Measurements from ENCODE around the gene JPT2. TPM values are rescaled to one million over a fixed set of nuclear protein-coding genes. Genes with fewer than 3 reads are reported as not detected.

JPT2 gene
- total and polyA plus RNA-seq, 3 donors from 2014 or later: 25.8 to 45.2 (median 27.9) TPM

DNA sequence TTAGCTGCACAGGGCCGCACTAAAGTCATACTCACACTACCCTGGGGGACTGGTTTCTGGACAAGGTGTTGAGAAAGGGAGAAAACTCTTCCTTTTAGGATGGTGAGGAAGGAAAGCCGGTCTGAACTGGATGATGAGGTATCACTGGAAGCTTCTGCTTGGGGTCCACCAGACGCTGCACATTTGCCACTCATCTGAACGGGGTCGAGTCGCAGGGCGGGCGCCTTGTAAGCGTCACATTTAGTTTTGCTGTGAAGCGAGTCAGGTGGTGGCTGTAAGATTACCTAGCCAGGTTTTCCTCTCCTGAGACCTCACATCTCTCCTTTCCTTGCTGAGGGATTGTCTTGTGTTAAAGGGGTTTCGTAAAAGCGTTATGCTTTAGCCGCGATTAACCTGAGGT is 2.3 kb downstream of the JPT2 start:
- no peaks in the 10 kb centered on the region for H3K36me3 ChIP-seq (ENCODE audit: low read depth, missing control alignments)
- TF ChIP-seq POLR2A (IDR thresholded peaks at IDR 0.05): no peak
- TF ChIP-seq, protein P1, sequence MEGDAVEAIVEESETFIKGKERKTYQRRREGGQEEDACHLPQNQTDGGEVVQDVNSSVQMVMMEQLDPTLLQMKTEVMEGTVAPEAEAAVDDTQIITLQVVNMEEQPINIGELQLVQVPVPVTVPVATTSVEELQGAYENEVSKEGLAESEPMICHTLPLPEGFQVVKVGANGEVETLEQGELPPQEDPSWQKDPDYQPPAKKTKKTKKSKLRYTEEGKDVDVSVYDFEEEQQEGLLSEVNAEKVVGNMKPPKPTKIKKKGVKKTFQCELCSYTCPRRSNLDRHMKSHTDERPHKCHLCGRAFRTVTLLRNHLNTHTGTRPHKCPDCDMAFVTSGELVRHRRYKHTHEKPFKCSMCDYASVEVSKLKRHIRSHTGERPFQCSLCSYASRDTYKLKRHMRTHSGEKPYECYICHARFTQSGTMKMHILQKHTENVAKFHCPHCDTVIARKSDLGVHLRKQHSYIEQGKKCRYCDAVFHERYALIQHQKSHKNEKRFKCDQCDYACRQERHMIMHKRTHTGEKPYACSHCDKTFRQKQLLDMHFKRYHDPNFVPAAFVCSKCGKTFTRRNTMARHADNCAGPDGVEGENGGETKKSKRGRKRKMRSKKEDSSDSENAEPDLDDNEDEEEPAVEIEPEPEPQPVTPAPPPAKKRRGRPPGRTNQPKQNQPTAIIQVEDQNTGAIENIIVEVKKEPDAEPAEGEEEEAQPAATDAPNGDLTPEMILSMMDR (IDR thresholded peaks at IDR 0.05): no peak
- H3K27me3 ChIP-seq: no peaks in the 10 kb centered on the region
- DNase-seq: no peak
- peaks cover 4% of the 10 kb centered on the region for H3K4me1 ChIP-seq
- no peak overlapping the region for H3K4me3 ChIP-seq
- WGBS, 2 donors: 89 to 93% methylated on average over 14 of the region's 14 CpGs
- intact Hi-C loops (cut with DNase I; ENCODE audit: low total_unique reads): no loop called here
- no peaks in the 10 kb centered on the region for H3K9me3 ChIP-seq
- no peak overlapping the region for H3K27ac ChIP-seq

GRCh38 chr16:1681032-1681431 is 3.0 kb downstream of the JPT2 start:
- Histone ChIP-seq H3K27ac (no peak overlapping the region), H3K27me3 (no peaks in the 10 kb centered on the region), H3K4me1 (peaks cover 4% of the 10 kb centered on the region), H3K4me3 (no peak overlapping the region), H3K36me3 (ENCODE audit: low read depth, missing control alignments) (no peaks in the 10 kb centered on the region), H3K9me3 (no peaks in the 10 kb centered on the region)
- TF ChIP-seq, protein P1 (IDR thresholded peaks at IDR 0.05): no peak
- no peak for TF ChIP-seq POLR2A (IDR thresholded peaks at IDR 0.05)
- 90 to 95% methylated on average over 10 of the region's 10 CpGs for WGBS, 2 donors
- intact Hi-C loops (cut with DNase I; ENCODE audit: low total_unique reads): no loop called here
- DNase-seq: no peak

DNA sequence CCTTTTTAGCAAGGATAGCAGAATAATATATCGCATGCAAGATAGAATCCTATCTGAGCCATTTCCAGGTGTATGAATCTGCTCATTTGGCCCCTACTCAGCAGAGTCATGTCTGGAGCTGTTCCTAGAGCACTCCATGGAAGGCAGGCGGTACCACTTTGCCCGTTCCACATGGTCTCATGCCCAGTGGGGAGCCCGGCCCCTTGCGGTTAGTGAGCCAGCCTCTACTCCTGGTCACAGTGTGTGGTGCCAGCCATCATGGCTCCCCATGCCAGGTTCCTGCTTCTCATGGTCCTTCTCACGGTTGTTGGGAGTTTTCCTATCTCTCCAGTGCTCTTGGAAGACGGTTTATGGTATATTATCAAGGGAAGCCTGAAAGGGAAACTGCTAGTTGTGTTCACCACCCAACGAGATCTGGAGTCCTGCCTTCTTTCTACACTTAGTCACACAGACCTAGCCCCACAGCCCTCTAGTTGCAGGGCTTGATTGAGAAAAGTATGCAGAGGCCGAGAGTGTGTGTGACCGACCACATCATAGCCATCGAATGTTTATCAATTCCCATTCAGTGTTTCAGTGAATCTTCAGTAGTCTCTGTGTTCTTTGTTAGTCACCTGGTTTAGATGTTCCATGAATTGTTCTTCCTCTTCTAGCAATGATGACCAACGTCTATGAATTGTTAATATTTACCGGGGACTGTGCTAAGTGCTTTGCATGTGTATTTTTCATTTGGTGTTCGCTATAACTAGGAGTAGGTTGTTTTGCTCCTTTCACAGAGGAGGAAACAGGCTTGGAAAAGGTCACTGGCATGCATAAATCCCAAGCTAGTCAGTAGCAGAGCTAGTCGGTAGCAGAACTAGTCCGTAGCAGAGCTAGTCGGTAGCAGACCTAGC is 9.6 kb downstream of the JPT2 start:
- no peaks in the 10 kb centered on the region for H3K9me3 ChIP-seq
- no peak for TF ChIP-seq POLR2A (IDR thresholded peaks at IDR 0.05)
- TF ChIP-seq, protein P1 (IDR thresholded peaks at IDR 0.05): no peak
- no peak overlapping the region for H3K4me3 ChIP-seq
- no peak overlapping the region for H3K27ac ChIP-seq
- no peaks in the 10 kb centered on the region for H3K4me1 ChIP-seq
- intact Hi-C loops (cut with DNase I; ENCODE audit: low total_unique reads): no loop called here
- no peaks in the 10 kb centered on the region for H3K27me3 ChIP-seq
- H3K36me3 ChIP-seq (ENCODE audit: low read depth, missing control alignments): no peaks in the 10 kb centered on the region
- WGBS, 2 donors: 93 to 94% methylated on average over 16 to 17 of the region's 17 CpGs
- DNase-seq: no peak

DNA sequence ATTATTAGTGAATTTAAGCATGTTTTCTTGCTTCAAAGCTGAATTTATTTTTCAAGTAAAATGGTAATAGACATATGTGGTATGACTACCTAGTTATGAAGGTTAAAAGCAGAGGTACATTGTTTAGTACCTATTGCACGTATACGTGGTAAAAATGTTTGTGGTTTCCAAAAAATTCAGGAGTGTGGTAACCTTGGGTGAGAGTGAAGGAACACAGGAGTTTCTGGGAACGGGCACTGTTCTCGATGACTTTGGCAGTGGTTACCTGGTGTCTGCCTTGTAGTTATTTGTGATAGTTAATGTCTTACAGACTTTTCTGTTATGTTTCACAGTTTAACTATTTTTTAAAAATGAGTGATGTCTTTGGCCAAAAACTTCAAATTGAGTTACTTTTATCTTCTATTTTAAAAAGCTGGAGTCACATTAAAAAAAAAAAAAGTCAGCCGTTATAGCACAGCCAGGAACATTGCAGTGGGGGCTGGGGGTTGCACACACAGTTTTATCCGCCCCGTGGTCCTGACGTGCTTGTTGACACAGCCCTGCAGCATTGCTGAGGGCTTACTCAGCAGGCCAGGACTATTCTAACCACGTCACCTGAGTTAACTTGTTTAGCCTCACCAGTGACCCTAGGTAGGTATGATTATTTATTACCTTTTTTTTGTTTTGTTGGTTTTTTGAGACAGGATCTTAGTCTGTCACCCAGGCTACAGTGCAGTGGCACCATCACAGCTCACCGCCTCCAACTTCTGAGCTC is 10.9 kb downstream of the JPT2 start:
- Histone ChIP-seq H3K27me3 (no peaks in the 10 kb centered on the region), H3K9me3 (no peaks in the 10 kb centered on the region), H3K4me3 (no peak overlapping the region), H3K36me3 (ENCODE audit: low read depth, missing control alignments) (no peaks in the 10 kb centered on the region), H3K4me1 (no peaks in the 10 kb centered on the region), H3K27ac (no peak overlapping the region)
- TF ChIP-seq, protein P1 (IDR thresholded peaks at IDR 0.05): no peak
- no peak for TF ChIP-seq POLR2A (IDR thresholded peaks at IDR 0.05)
- intact Hi-C loops (cut with DNase I; ENCODE audit: low total_unique reads): no loop called here
- 90 to 94% methylated on average over 10 of the region's 10 CpGs for WGBS, 2 donors
- DNase-seq: no peak
